ENCODE data around the gene CCDC88B. TPM values are rescaled to one million over a fixed set of nuclear protein-coding genes. Genes with fewer than 3 reads are reported as not detected.

Gene CCDC88B
- total RNA-seq, 1 experiment from 2014 or later = 14.7 TPM

GRCh38 chr11:64359712-64360445 is 19.9 kb downstream of the CCDC88B start (continued):
- TF ChIP-seq SRF (IDR thresholded peaks at IDR 0.05; ENCODE audit: low read depth) = no peak
- no peak for TF ChIP-seq EGR1 (IDR thresholded peaks at IDR 0.05; ENCODE audit: low read depth)
- no peak for TF ChIP-seq TCF7L2 (IDR thresholded peaks at IDR 0.05; ENCODE audit: borderline replicate concordance, extremely low read depth, insufficient read depth, insufficient read length)
- TF ChIP-seq ZFX (IDR thresholded peaks at IDR 0.05) = no peak
- no peak for TF ChIP-seq CBX3 (IDR thresholded peaks at IDR 0.05; ENCODE audit: low read depth)
- no peak for TF ChIP-seq ELF1 (IDR thresholded peaks at IDR 0.05; ENCODE audit: borderline replicate concordance, low read depth)
- TF ChIP-seq SP1 (IDR thresholded peaks at IDR 0.05; ENCODE audit: low read depth) = no peak
- no peak for TF ChIP-seq POLR2AphosphoS5 (IDR thresholded peaks at IDR 0.05; ENCODE audit: low read depth, low read length)

GRCh38 chr11:64360448-64360921 is 20.5 kb downstream of the CCDC88B start:
- Histone ChIP-seq H3K4me3 (replicated peaks in 1 of 2; ENCODE audit: low read depth in 1 of 2, low read length in 2 of 2) (no peak overlapping the region), H3K9me3 (ENCODE audit: control insufficient read depth in 1 of 2, insufficient read depth in 1 of 2, low read depth in 1 of 2, low read length in 2 of 2) (no peaks in the 10 kb centered on the region), H2AFZ (ENCODE audit: low read depth, low read length, poor library complexity, severe bottlenecking) (no peak overlapping the region), H3K4me2 (ENCODE audit: low read length) (peak overlapping the region; percentile 84), H3K79me2 (ENCODE audit: insufficient read depth, low read length) (peaks cover 35% of the 10 kb centered on the region; the same call in 1 of the 2 replicates), H3K9ac (ENCODE audit: low read length) (no peak overlapping the region), H3K27me3 (ENCODE audit: insufficient read depth, low read length) (no peaks in the 10 kb centered on the region), H3K9me2 (ENCODE audit: insufficient read depth) (no peaks in the 10 kb centered on the region), H3K36me3 (ENCODE audit: control insufficient read depth in 1 of 2, insufficient read depth in 2 of 2, low read length in 2 of 2) (peaks cover 7 to 42% of the 10 kb centered on the region in 2 experiments), H3K27ac (ENCODE audit: low read depth, low read length) (no peak overlapping the region; the same call in 1 of the 2 replicates), H4K20me1 (ENCODE audit: insufficient read depth) (no peaks in the 10 kb centered on the region), H3K4me1 (ENCODE audit: control insufficient read depth in 1 of 2, insufficient read depth in 2 of 2, low read length in 2 of 2) (peaks cover 27 to 47% of the 10 kb centered on the region in 2 experiments)
- intact Hi-C loops (cut with micrococcal nuclease) = no loop called here
- TF ChIP-seq SIN3A (IDR thresholded peaks at IDR 0.05; ENCODE audit: low read depth) = no peak
- no peak for TF ChIP-seq CEBPB (IDR thresholded peaks at IDR 0.05; ENCODE audit: low read depth)
- no peak for TF ChIP-seq MAX (IDR thresholded peaks at IDR 0.05)
- TF ChIP-seq EZH2 (IDR thresholded peaks at IDR 0.05) = no peak
- no peak for TF ChIP-seq CTCF (IDR thresholded peaks at IDR 0.05 in 2 of 3, conservative IDR thresholded peaks at IDR 0.05 in 1 of 3; ENCODE audit: borderline replicate concordance in 1 of 3, insufficient read depth in 1 of 3, low read depth in 2 of 3, low read length in 2 of 3)
- POLR2A ChIA-PET = interaction anchor here (1.2 kb wide), 1 partner anchor 12 kb away, joined by 5 read pairs; no protein-coding TSS in a partner anchor
- ATAC-seq = no peak
- RAD21 ChIA-PET (ENCODE audit: low non-redundant PET in 1 of 2, low total read pairs in 2 of 2, uncharacterized antibody in 2 of 2, unreplicated experiment in 2 of 2) = no interaction called here
- BruUV-seq (replicated peaks) = TSS peak; percentile 27
- CTCF ChIA-PET = no interaction called here
- DNase-seq (ENCODE audit: low read depth, low spot score) = no peak

Data from HCT116 (cell line).